Measurements from ENCODE around the gene ASMTL. TPM values are rescaled to one million over a fixed set of nuclear protein-coding genes. Genes with fewer than 3 reads are reported as not detected.

Gene ASMTL
- total RNA-seq, 1 donor from 2014 or later = 56.6 TPM

DNA sequence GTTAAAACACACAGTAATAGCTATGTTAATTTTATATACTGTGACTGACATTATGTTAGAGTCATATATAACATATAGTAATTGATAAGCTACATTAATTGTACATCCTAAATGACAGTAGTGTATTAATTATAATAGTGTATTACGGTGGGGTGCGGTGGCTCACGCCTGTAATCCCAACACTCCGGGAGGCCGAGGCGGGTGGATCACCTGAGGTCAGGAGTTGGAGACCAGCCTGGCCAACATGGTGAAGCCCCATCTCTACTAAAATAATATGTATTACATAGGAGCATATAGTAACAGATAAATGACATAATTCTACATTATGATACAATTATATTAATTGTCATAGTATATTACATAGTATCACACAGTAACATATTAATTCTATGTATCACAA is 12.2 kb downstream of the ASMTL start:
- intact Hi-C loops (cut with micrococcal nuclease) = no loop called here

DNA sequence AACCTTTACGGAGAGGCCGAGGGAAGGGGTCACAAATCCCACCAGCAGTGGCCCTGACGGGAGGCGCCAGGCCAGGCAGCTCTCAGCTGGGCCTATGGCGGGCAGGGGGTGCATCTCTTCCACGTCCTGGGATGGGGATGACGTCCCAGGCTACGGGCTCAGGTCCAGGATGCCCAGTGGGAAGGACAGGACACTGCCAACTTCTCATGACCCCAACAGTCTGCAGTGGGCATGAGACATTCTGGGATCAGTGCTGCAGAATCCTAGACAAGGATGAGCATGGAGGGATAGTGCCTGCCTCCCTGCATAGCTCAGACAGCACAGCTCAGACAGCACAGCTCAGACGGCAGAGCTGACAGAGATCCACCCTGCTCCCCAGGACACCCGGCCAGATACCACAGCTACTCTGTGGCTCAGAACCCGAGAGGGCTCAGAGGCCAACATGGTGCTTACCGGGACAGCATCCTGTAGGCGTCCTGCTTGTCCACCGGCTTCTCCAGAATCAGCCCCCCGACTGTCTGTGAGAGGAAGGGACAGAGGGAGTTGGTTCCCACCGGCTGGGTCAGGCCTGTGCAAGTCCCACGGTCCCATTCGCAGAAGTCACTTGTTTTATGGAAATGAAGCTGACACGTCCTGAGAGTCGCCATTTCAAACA is 17.3 kb downstream of the ASMTL start:
- intact Hi-C loops (cut with micrococcal nuclease) = no loop called here

DNA sequence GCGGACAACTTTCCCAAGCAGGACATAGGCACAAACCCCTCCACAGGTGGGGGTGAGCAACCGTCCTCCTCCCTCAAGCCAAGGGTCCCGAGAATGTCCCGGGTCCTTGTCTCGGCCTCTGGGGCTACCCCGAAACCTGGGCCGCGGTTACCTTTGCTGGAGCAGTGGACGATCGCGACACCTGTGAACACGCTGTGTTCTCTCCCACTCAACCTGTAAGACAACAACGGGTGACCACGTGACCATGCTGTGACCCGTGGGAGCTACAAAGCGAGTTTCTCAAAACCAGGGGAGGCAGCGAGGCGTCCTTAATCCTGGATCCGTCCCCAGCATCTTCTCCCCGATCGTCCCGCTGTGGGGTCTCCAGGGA is 17.9 kb downstream of the ASMTL start:
- intact Hi-C loops (cut with micrococcal nuclease) = loop anchor here (5.0 kb wide), 1 partner anchor 188 kb away; no protein-coding TSS in a partner anchor

- intact Hi-C loops (cut with micrococcal nuclease) = loop anchor here (5.0 kb wide), 1 partner anchor 187 kb away; no protein-coding TSS in a partner anchor
Measured at GRCh38 chrX:1433646-1434357, 18.9 kb downstream of the ASMTL start.

DNA sequence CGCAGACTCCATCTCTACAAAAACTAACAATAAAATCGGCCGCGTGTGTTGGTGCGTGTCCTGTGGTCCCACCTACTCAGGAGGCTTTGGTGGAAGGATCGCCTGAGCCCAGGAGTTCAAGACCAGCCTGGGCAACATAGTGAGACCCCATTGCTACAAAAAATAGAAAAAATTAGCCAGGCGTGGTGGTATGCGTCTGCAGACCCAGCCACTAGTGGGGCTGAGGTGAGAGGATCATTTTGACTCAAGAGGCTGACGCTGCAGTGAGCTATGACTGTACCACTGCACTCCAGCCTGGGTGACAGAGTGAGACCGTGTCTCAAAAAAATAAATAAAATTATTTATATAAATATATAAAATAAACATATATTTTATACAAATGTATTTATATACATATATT is 22.3 kb downstream of the ASMTL start:
- intact Hi-C loops (cut with micrococcal nuclease) = loop anchor here (5.0 kb wide), 1 partner anchor 183 kb away; no protein-coding TSS in a partner anchor

GRCh38 chrX:1427756-1428155 is 25.0 kb downstream of the ASMTL start:
- intact Hi-C loops (cut with micrococcal nuclease) = loop anchor here (10.0 kb wide), 1 partner anchor 503 kb away; no protein-coding TSS in a partner anchor

- intact Hi-C loops (cut with micrococcal nuclease) = loop anchor here (10.0 kb wide), 1 partner anchor 502 kb away; no protein-coding TSS in a partner anchor
Measured at GRCh38 chrX:1426321-1426720, 26.4 kb downstream of the ASMTL start.

- intact Hi-C loops (cut with micrococcal nuclease) = loop anchor here (10.0 kb wide), 1 partner anchor 501 kb away; no protein-coding TSS in a partner anchor
Measured at GRCh38 chrX:1425381-1425780, 27.3 kb downstream of the ASMTL start.

DNA sequence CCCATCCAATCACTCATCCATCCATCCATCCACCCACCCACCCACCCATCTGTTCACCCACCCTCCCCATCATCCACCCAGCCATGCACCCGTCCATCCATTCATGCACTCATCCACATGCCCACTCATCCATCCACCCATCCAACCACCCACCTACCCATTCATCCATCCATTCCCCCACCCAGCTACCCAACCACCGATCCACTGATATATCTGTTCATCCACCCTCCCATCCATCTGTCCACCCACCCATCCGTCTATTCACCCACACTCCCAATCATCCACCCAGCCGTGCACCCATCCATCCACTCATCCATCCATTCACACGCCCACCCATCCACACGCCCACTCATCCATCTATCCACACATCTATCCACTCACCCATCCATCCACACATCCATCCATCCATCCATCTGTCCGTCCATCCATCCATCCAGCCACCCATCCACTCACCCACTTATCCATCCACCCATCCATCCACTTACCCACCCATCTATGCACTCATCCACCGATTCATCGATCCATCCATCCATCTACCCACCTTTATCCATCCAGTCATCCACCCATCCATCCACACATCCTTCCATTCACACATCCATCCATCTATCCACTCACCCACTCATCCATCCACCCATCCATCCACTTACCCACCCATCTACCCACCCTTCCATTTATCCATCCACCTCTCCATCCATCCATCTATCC is 28.4 kb downstream of the ASMTL start:
- intact Hi-C loops (cut with micrococcal nuclease) = loop anchor here (10.0 kb wide), 1 partner anchor 499 kb away; no protein-coding TSS in a partner anchor

- intact Hi-C loops (cut with micrococcal nuclease) = loop anchor here (10.0 kb wide), 1 partner anchor 498 kb away; no protein-coding TSS in a partner anchor
Measured at GRCh38 chrX:1423215-1423614, 29.5 kb downstream of the ASMTL start.

DNA sequence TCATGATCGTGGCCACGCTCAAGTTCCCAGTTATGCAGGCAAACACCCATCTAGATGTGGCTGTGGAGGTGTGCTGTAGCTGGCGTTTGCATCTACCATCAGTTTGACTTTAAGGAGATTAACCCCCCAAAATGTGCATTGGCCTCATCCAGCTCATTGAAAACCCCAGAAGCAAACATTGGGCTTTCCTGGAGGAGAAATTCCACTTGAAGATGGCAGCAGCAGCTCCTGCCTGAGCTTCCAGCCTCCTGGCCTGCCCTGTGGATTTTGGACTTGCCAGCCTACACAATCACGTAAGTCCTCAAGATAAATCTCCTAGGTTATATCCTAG is 30.6 kb downstream of the ASMTL start:
- intact Hi-C loops (cut with micrococcal nuclease) = loop anchor here (10.0 kb wide), 1 partner anchor 497 kb away; no protein-coding TSS in a partner anchor

DNA sequence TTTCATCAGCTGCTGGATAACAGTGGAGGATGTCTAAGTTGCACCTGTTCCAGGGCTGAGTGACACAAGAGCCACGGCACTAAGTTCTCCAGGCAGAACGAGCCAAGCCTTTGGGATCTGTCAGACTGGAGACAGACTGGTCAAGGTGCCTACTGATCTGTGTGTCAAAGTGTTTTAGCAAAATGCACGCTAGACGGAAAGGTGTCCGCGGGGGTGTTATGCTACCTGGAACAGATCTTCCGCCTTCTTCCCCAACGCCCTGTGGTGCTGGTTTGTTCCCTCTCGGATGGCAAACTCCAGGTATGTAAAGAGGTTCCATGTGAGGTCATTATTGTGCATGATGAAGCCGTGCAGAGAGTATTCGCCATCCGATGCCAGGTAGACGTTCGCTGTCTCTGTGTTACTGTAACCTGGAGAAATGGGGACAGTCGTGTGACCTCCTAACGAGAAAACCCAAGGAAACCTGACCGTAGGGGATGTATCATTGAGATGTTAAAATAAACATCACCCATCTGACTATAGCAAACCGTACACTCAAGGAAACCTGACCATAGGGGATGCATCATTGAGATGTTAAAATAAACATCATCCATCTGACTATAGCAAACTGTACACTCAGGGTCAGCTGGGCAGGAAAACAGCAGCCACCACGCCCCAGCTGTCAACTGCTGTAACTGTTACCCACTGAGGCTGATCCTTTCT is 31.1 kb downstream of the ASMTL start:
- intact Hi-C loops (cut with micrococcal nuclease) = loop anchor here (10.0 kb wide), 1 partner anchor 497 kb away; no protein-coding TSS in a partner anchor

DNA sequence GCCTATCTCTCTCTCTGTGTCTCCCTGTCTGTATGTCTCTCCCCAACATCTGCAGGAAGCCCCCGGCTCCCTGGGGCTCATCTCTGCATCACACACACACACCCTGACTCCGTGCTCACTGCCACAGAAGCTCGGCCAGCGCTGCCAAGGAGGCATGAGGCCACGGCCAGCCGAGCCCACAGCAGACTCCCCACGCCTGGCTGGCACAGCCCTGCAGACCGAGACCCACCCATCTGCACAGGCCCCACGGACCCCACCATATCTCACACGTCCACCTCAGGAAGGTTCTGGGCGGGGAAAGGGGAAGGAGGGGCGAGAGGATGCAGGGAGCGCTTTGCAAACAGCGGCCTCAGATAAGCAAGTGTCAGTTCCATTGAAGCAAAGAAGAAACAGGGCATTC is 32.3 kb downstream of the ASMTL start:
- intact Hi-C loops (cut with micrococcal nuclease) = loop anchor here (10.0 kb wide), 1 partner anchor 496 kb away; no protein-coding TSS in a partner anchor

DNA sequence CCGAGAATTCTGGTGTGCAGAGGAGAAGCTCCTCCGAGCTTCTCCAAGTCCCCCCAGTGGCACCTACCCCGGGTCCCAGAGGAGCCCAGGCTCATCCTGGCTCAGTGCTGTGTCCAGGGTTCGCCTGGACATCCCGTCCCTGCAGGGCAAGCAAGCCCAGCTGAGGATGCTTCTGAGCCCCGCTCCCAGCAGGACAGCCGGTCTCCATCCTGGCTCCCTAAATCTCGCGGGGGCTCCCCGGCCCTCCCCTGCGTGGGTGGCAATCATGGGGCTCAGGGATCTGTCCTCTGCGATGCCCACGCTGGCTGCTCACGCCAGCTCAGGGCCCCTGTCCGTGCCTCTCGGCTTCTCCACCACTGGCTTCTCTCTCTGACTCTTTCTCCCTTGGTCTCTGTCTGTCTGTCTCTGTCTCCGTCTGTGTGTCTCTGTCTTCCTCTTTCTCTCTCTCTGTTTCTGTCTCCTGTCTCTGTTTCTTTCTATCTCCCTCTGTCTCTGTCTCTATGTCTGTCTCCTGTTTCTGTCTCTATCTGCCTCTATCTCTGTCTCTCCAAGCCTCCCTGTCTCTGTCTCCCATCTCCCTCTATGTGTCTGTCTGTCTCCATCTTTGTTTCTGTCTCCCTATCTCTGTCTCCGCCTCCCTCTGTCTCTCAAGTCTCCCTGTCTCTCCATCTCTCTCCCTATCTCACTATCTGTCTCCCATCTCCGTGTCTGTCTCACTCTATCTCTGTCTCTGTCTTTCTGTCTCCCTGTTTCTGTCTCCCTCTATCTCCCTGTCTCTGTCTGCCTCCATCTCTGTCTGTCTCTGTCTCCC is 33.0 kb downstream of the ASMTL start:
- intact Hi-C loops (cut with micrococcal nuclease) = loop anchor here (10.0 kb wide), 1 partner anchor 495 kb away; no protein-coding TSS in a partner anchor

- intact Hi-C loops (cut with micrococcal nuclease) = no loop called here
Measured at GRCh38 chrX:1418901-1419544, 33.7 kb downstream of the ASMTL start.

DNA sequence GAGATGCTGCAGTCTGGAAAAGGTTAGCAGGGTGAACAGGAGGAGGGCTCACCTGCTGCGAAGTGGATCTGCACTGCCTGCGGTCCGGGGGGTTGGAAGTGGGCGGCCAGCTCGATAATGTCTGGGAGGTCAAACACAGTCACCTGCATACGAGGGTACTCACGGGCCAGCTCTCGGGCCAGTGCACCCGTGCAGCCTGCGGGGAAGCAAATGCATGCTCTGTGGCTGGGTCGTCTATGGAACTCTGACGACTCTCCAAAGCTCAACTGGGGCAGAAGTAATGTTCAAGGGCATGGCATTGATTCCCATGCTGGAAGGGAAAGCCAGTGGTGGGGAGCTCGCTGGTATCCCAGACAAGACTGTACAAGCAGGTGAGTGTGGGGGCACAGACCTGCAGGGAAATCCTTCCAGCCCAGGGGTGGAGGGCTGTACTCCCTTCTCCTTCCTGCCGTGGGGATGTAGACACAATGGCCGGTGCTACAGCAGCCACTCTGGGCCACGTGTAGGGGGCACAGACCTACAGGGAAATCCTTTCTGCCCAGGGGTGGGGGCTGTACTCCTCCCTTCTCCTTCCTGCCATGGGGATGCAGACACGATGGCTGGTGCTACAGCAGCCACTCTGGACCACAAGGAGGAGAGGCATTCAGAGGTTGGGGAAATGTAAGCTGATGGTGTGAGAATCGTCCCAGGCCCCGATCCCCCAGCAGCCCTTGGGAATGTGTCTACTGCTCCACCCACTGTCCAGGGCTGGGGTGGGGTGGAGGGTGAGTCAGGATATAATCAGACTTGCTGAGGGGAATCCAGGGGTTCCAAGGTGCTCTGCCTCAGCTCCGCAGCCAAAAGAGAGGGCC is 34.6 kb downstream of the ASMTL start:
- intact Hi-C loops (cut with micrococcal nuclease) = no loop called here

- intact Hi-C loops (cut with micrococcal nuclease) = no loop called here
Measured at GRCh38 chrX:1416965-1417760, 35.5 kb downstream of the ASMTL start.

DNA sequence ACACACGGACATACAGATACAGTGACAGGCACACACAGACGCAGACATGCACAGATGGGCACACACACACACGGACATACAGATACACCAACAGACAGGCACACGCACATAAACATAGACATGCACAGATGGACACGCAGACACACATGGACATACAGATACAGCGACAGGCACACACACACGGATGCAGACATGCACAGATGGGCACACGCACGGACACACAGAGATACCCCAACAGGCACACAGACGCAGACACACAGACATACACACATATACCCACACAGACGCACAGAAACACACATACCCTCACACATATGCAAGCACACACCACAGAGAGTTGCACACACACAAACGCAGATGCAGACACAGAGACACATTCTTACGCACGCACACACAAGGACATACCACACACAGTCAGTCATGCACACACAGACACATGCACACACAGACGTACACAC is 36.4 kb downstream of the ASMTL start:
- intact Hi-C loops (cut with micrococcal nuclease) = no loop called here
